Breast epithelium (tissue), 4 donors: ENCODE results near the gene HES5. TPM values are rescaled to one million over a fixed set of nuclear protein-coding genes. Genes with fewer than 3 reads are reported as not detected.

Source experiments
- DNase-seq, 2 donors: peaks; one replicate each; pipeline ENCODE4 v3.0.0-alpha.2; 2019; ENCODE audit warnings: low spot score in 2 of 2
- H3K27ac ChIP-seq, 2 donors: fragments of 200-600 bp; sonication (generic) in 1 of 2; one replicate each; pipeline ENCODE4 v1.5.1; 2016 to 2019; ENCODE audit warnings: mild to moderate bottlenecking in 1 of 2
- H3K27me3 ChIP-seq, 2 donors: fragments of 200-600 bp; sonication (generic) in 1 of 2; one replicate each; pipeline versions ENCODE4 v1.5.1 to v1.6.0; 2017 to 2019; ENCODE audit warnings: control low read depth in 1 of 2, mild to moderate bottlenecking in 1 of 2
- H3K36me3 ChIP-seq: fragments of 200-600 bp; one replicate; pipeline ENCODE4 v1.5.1; 2019
- H3K4me1 ChIP-seq, 2 donors: fragments of 200-600 bp; sonication (generic); one replicate each; pipeline ENCODE4 v1.5.1; 2016 to 2019; ENCODE audit warnings: control low read depth in 1 of 2
- H3K4me3 ChIP-seq, 3 donors: fragments of 200-600 bp; sonication (generic); 1 replicate in 2 of 3; 2 replicates in 1 of 3; pipeline ENCODE4 v1.5.1; 2016 to 2019; ENCODE audit warnings: mild to moderate bottlenecking in 3 of 3, moderate library complexity in 2 of 3
- H3K9me3 ChIP-seq, 2 donors: fragments of 200-600 bp; sonication (generic) in 1 of 2; one replicate each; pipeline ENCODE4 v1.5.1; 2016 to 2019; ENCODE audit warnings: control low read depth in 1 of 2
- CTCF ChIP-seq, 3 donors: fragments of 450-650 bp; IDR thresholded peaks; one replicate each; pipeline ENCODE4 v1.5.1; 2016 to 2017; ENCODE audit warnings: antibody characterized with exemption in 3 of 3, mild to moderate bottlenecking in 3 of 3, moderate library complexity in 3 of 3
- POLR2A ChIP-seq: fragments of 450-650 bp; IDR thresholded peaks from one replicate; pipeline ENCODE4 v1.6.1; 2016; ENCODE audit warnings: antibody characterized with exemption, mild to moderate bottlenecking, moderate library complexity
- POLR2AphosphoS5 ChIP-seq, 3 donors: sonication (generic); formaldehyde crosslinking; IDR thresholded peaks; one replicate each; pipeline ENCODE4 v1.6.1; 2017; ENCODE audit warnings: antibody characterized with exemption in 3 of 3
- intact Hi-C: fragments of 100-400 bp; cut with DNase I; formaldehyde crosslinking; loops from one replicate; pipeline ENCODE4 v1.15.1; 2023; ENCODE audit warnings: low total_unique reads
- total RNA-seq, 3 donors: library from RNA; depleted of rRNA; stranded (reverse); fragments of >200 nt; gene quantifications; one replicate each; pipeline ENCODE4 v1.1.0, GENCODE V29; 2016

Gene HES5
- total RNA-seq, 3 donors from 2014 or later, result not detected

GRCh38 chr1:2535981-2536380 lies 5.9 kb upstream of the HES5 start:
- H3K9me3 ChIP-seq, result no peaks in the 10 kb centered on the region
- H3K27ac ChIP-seq, result no peak overlapping the region
- H3K36me3 ChIP-seq, result no peaks in the 10 kb centered on the region
- no peak overlapping the region for H3K4me3 ChIP-seq
- no peak for DNase-seq
- intact Hi-C loops, result no loop called here
- TF ChIP-seq POLR2A, result no peak
- TF ChIP-seq CTCF (IDR thresholded peaks at IDR 0.05), result no peak
- TF ChIP-seq POLR2AphosphoS5 (IDR thresholded peaks at IDR 0.05), result no peak
- H3K4me1 ChIP-seq, result peaks cover 8 to 10% of the 10 kb centered on the region in 2 donors
- H3K27me3 ChIP-seq, result peaks cover 5 to 59% of the 10 kb centered on the region in 2 donors

GRCh38 chr1:2535455-2535854 lies 5.4 kb upstream of the HES5 start:
- no peak overlapping the region for H3K27ac ChIP-seq
- H3K4me1 ChIP-seq, result peaks cover 13 to 15% of the 10 kb centered on the region in 2 donors

GRCh38 chr1:2534687-2535441 lies 4.8 kb upstream of the HES5 start:
- TF ChIP-seq POLR2A (no peak), POLR2AphosphoS5 (IDR thresholded peaks at IDR 0.05) (no peak), CTCF (IDR thresholded peaks at IDR 0.05) (no peak)
- DNase-seq, result peak in 1 of 2 donors; percentile 33
- Histone ChIP-seq H3K4me1 (peaks cover 17 to 21% of the 10 kb centered on the region in 2 donors), H3K36me3 (no peaks in the 10 kb centered on the region), H3K27me3 (peaks cover 0 to 58% of the 10 kb centered on the region in 2 donors), H3K27ac (no peak overlapping the region), H3K4me3 (no peak overlapping the region), H3K9me3 (no peaks in the 10 kb centered on the region)
- intact Hi-C loops, result no loop called here

More at GRCh38 chr1:2535455-2535854, 5.4 kb upstream of the HES5 start:
- Histone ChIP-seq H3K36me3 (no peaks in the 10 kb centered on the region), H3K9me3 (no peaks in the 10 kb centered on the region), H3K27me3 (peaks cover 4 to 59% of the 10 kb centered on the region in 2 donors), H3K4me3 (no peak overlapping the region)
- no peak for DNase-seq
- no peak for TF ChIP-seq POLR2A
- no peak for TF ChIP-seq CTCF (IDR thresholded peaks at IDR 0.05)
- TF ChIP-seq POLR2AphosphoS5 (IDR thresholded peaks at IDR 0.05), result no peak
- intact Hi-C loops, result no loop called here

GRCh38 chr1:2534315-2534686 lies 4.2 kb upstream of the HES5 start:
- H3K4me3 ChIP-seq, result no peak overlapping the region
- no peaks in the 10 kb centered on the region for H3K9me3 ChIP-seq
- H3K4me1 ChIP-seq, result peaks cover 17 to 25% of the 10 kb centered on the region in 2 donors
- TF ChIP-seq POLR2AphosphoS5 (IDR thresholded peaks at IDR 0.05), result no peak
- TF ChIP-seq POLR2A, result no peak
- no peak for TF ChIP-seq CTCF (IDR thresholded peaks at IDR 0.05)
- peaks cover 0 to 58% of the 10 kb centered on the region in 2 donors for H3K27me3 ChIP-seq
- H3K27ac ChIP-seq, result no peak overlapping the region
- no peaks in the 10 kb centered on the region for H3K36me3 ChIP-seq
- DNase-seq, result no peak
- intact Hi-C loops, result no loop called here

GRCh38 chr1:2533365-2533764 lies 3.3 kb upstream of the HES5 start:
- H3K4me1 ChIP-seq, result peaks cover 25 to 34% of the 10 kb centered on the region in 2 donors
- H3K27me3 ChIP-seq, result peaks cover 0 to 56% of the 10 kb centered on the region in 2 donors
- H3K36me3 ChIP-seq, result no peaks in the 10 kb centered on the region
- no peak overlapping the region for H3K27ac ChIP-seq
- DNase-seq, result no peak
- intact Hi-C loops, result no loop called here
- no peaks in the 10 kb centered on the region for H3K9me3 ChIP-seq
- TF ChIP-seq CTCF (IDR thresholded peaks at IDR 0.05) (no peak), POLR2AphosphoS5 (IDR thresholded peaks at IDR 0.05) (no peak), POLR2A (no peak)
- H3K4me3 ChIP-seq, result no peak overlapping the region
